CD4-positive, alpha-beta T cell treated with Interleukin-15 for 4 hours (primary cell): Measurements from ENCODE around the gene SEPHS2.
A peak's percentile ranks its signal among the peaks of the same experiment; 100 is the strongest.

Source experiments
- DNase-seq: peaks from one replicate; pipeline ENCODE4 v3.0.0-alpha.2; 2020; ENCODE audit warnings: low spot score

SEPHS2 gene

DNA sequence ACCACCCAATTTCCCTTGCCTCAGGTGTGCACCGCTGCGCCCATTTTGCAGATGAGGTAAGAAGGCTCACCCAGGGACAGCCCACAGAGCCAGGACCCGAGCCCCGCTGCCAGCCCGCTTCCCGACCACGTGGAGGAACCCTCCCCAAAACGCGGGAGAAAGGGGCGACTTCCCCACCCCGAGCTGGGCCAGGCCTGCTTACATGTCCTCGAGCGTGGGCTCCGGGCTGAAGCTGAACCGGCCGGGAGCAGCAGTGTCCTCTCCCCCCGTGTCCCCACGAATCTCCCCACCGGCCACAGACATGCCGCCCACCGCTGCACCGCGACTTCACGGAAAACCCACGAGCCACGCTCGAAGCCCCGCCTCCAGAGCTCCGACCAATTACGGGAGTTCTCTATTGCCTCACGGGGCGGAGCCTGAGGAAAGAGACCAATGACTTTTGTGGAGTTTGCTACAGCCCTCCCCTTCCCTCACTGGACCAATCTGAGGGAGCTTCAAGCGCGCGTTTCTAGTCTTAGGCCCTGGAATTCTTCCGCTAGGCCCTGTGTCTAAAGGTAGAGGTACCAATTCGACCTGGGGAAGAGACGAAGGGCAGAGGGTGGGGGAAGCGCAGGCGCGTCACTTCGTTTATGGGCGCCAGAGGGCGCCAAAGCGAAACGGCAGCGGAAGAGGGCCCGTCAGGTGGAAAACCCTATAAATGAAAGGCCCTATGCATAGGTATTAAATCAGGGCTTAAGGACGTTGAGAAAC lies 15.8 kb downstream of the SEPHS2 start, which contains the start of gene DCTPP1:
Gene DCTPP1, minus strand, starts transcription at position 353 of the 750 bp plus-strand sequence. Its CDS starts 50 bp downstream, at position 303.
- DNase-seq = peak; percentile 98

GRCh38 chr16:30429418-30429677 lies 16.3 kb downstream of the SEPHS2 start:
- no peak for DNase-seq

DNA sequence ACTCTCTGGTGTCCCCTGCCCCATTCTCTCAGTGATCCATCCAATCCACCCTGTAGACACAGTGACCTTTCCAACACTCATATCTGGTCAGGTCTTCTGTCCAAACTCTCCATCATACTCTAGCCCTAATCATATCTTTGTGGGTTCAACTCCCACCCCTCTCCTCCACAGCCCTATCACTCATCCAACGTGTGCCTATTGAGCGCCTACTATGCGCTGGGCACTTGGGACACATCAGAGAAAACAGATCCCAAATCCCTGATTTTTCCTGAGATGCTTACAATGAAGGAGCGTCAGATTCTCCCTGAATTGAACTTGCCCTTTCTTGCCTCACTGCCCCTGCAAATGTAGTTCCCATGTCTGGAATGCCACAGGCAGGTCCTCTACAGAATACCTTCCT lies 17.6 kb downstream of the SEPHS2 start:
- no peak for DNase-seq

DNA sequence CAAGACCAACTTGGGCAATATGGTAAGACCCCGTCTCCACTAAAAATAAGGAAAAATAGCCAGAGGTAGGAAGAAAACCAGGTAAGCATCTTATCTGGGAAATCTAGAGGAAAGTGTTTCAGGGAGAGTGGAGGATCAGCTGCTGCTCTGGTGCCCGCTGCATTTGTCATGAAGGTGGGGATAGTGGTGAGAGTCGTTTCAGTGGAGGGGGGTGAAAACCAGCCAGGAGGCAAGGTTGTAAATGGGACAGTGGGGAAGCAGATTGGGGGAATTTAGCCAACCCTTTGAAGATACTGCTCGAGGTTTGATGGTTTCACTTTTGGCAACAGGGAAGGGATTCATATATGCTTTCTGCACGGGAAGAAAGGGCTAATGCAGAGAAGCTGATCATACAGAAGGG lies 24.7 kb downstream of the SEPHS2 start:
- DNase-seq = no peak

DNA sequence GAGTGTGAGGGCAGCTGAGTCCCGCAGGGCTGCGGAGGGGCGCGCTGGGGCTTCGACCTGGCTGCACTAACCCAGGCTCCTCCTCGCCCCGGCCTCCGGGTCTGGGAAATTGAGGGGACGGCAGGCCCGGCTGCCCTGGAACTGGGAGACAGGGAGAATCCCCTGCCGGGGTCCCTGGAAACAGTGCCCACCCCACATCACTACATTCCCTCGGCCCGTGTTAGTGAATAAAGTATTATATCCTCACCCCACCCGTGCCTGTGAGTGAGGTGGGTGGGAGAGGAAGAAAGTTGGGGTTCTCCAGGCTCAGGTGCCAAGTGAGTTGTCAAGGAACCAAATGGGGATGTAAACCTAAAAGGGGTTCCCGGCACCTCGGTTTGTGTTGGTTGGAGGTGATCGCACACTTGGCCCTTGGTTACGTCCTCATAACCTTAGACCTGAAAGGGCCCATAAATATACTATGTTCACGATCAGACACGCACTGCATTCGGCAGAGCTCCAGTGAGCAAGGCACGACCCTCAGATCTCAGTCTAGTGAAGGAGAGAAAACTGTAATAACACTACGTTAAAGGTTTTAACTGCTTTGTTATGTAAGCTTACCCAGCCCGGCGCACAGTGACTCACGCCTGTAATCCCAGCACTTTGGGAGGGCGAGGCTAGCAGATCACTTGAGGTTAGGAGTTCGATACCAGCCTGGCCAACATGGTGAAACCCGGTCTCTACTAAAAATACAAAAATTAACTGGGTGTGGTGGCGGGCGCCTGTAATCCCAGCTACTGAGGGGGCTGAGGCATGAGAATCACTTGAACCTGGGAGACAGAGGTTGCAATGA lies 27.1 kb downstream of the SEPHS2 start:
- DNase-seq = no peak

GRCh38 chr16:30417529-30418349 lies 27.9 kb downstream of the SEPHS2 start:
- peak; percentile 90 for DNase-seq

GRCh38 chr16:30416624-30417528 lies 28.8 kb downstream of the SEPHS2 start:
- no peak for DNase-seq

- no peak for DNase-seq
Observed at GRCh38 chr16:30416047-30416603, 29.5 kb downstream of the SEPHS2 start.

DNA sequence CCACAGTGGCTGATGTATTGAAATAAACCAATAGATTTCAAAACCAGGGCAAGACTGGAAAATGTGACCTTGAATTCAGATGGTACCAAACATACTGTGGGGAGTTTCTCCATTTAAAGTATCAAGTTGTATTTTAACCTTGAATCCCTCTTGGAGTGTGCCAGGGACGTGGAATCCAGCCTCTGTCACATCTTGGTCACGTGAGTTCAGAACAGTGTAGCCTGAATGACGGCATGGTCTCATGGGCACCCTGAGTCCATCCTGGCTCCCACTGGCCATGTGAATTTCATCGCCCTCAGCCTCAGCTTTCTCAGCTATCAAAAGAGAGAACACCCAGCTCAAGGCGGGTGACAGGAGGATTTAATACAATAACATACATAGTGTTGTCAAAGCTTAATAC lies 31.5 kb downstream of the SEPHS2 start:
- no peak for DNase-seq

- no peak for DNase-seq
Observed at GRCh38 chr16:30413112-30413806, 32.4 kb downstream of the SEPHS2 start.

GRCh38 chr16:30409125-30410060 lies 36.3 kb downstream of the SEPHS2 start:
- DNase-seq = peak; percentile 94

DNA sequence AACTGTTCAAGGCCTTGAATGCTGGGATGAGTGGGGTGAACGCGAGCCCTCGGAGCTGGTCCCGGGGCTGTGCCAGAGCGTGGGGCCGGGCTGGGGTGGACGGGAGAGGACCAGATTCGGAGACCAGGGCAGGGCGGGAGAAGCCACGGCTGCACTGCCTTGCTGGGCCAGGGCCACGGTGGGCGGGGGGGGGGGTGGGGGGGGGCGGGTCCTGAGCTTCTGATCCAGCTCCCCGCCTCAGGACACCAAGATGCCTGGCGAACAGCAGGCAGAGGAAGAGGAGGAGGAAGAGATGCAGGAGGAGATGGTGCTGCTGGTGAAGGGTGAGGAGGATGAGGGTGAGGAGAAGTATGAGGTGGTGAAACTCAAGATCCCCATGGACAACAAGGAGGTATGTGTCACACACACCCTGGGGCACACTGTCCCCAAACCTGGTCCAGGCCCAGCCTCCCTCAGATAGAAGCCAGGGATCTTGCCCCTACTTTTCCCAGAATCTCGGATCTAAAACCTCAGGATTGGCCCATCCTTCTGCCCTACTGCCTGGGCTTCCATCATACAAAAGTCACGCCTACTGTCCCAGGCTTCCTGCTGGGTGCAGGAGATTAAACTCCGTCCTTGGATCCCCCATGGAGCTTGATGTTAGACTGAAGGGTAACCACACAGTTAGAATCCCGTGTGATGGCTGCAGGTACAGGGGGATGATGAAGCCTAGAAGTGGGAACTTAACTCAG lies 37.7 kb downstream of the SEPHS2 start:
- DNase-seq = no peak

DNA sequence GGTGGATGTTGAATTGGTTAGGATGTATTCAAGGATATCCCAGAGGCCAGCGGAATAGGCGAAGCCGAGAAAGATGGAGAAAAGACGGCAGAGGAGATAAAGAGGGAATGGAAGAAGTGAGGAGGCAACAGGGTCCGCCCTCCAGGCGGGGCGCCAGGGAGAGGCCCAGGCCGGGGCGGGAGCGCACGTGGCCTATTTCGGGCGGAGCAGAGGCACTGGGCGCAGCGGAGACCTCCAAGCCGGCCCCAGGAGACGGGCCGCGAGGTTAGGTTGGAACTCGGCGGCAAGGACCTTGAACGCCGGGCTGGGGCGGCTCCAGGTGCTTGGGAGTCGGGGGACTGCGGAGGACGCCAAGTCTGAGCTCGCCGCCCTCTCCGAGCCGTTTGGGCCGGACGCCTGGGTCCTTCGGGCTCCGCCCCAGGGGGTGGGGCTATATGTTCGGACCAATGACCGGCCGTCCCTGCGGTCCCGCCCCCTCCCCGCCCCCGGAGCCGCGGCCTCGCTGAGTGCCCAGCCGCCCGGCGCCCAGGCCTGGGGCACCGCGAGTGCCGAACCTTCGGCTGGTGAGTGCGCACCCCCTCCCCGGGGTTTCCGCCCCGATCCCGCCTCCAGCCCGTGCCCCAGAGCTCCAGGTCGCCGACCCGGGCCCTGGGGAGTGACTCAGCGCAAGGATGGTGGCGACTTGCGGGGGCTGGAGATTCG lies 38.4 kb downstream of the SEPHS2 start, which contains the start of gene ZNF771:
Gene ZNF771, plus strand, starts transcription at position 505 of the 702 bp plus-strand sequence. CDS start 448 bp downstream, outside the sequence.
- peak; percentile 87 for DNase-seq

DNA sequence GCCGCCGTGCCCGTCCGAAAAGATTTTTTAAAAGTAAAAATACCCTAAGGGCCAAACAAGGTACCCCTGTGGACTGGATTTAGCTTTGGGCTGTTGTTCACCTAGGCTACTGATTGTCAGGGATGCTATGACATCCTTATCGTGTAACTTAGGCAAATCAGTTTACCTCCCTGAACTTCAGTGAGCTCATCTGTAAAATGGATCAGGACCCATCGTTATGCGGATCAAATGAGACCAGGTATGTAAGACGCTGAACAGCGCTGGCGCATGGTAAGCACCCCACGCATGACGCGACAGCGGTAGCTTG lies 38.9 kb downstream of the SEPHS2 start:
- DNase-seq = no peak

DNA sequence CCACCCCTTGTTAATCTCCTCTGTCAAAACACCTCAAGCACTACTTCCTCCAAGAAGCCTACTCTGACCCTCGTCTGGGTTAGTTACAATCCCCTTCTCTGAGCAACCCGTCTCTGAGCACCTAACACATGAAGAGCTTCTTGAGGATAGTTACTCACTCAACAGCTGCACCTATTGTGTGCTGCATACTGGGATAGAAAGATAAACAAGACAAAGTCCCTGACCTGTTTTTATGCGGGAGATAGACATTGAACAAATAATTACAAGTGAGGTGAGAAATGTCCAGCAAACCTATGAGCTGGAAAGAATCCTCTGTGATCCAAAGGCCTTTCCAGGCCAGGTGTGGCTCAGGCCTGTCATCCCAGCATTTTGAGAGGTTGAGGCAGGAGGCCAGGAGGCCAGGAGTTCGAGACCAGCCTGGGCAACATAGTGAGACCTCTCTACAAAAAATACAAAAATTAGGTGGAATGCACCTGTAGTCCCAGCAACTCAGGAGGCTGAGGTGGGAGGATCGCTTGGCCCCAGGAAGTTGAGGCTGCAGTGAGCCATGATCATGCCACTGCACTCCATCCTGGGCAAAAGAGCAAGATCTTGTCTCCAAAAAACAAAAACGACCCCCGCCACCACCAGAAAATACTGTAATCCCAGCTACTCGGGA lies 43.8 kb downstream of the SEPHS2 start:
- no peak for DNase-seq

GRCh38 chr16:30399435-30400186 lies 46.1 kb downstream of the SEPHS2 start:
- no peak for DNase-seq
